ENCODE results near the gene ZNF628.

DNA sequence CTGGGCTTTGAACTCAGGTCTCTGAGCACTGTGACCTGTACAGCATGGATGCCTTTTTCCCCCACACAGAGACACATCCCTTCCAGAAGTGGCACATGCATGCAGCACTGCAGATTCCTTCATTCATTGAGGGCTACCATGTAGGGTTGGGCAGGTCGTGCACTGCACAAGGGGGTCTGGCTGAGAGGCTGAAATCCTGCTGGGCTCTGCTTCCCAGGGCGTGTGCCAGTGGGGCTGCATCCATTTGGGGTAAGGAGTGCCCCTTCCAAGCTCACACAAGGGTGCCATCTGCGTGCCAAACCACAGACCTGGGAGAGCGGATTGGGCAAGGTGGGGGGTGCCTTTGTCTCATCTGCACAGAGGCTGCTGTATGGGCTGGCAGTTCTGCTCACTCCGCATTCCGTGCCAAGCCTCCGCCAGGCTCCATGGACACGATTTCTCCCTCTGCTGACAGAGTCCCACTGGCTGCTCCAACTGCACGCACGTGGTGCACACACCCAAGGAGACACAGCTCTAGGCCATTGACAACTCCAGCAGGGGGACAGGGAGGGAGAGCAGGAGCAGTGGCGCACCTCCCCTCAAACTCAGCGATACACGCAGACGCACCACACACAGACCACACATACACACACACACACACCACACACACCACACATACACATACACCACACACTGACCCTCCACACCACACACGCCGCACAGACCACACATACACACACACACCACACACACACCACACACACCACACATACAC lies 28.8 kb upstream of the ZNF628 start:
- TF ChIP-seq, protein P1, sequence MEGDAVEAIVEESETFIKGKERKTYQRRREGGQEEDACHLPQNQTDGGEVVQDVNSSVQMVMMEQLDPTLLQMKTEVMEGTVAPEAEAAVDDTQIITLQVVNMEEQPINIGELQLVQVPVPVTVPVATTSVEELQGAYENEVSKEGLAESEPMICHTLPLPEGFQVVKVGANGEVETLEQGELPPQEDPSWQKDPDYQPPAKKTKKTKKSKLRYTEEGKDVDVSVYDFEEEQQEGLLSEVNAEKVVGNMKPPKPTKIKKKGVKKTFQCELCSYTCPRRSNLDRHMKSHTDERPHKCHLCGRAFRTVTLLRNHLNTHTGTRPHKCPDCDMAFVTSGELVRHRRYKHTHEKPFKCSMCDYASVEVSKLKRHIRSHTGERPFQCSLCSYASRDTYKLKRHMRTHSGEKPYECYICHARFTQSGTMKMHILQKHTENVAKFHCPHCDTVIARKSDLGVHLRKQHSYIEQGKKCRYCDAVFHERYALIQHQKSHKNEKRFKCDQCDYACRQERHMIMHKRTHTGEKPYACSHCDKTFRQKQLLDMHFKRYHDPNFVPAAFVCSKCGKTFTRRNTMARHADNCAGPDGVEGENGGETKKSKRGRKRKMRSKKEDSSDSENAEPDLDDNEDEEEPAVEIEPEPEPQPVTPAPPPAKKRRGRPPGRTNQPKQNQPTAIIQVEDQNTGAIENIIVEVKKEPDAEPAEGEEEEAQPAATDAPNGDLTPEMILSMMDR (IDR thresholded peaks at IDR 0.05) = no peak
- TF ChIP-seq EP300 (IDR thresholded peaks at IDR 0.05) (no peak), POLR2AphosphoS5 (IDR thresholded peaks at IDR 0.05) (no peak), POLR2A (IDR thresholded peaks at IDR 0.05; ENCODE audit: low read depth) (no peak)
